ENCODE results near the gene KCNK3.
"Not testable (repeated sequence)": the region's sequence is repeated elsewhere in the genome, so short reads cannot be mapped to it uniquely, and the experiment has no call there.

KCNK3 gene

GRCh38 chr2:26692279-26692896, at the start of gene KCNK3:
Gene KCNK3 (plus strand): TSS chr2:26692722. CDS start chr2:26692876, 154 bp downstream.
- peak; percentile 65 for DNase-seq

DNA sequence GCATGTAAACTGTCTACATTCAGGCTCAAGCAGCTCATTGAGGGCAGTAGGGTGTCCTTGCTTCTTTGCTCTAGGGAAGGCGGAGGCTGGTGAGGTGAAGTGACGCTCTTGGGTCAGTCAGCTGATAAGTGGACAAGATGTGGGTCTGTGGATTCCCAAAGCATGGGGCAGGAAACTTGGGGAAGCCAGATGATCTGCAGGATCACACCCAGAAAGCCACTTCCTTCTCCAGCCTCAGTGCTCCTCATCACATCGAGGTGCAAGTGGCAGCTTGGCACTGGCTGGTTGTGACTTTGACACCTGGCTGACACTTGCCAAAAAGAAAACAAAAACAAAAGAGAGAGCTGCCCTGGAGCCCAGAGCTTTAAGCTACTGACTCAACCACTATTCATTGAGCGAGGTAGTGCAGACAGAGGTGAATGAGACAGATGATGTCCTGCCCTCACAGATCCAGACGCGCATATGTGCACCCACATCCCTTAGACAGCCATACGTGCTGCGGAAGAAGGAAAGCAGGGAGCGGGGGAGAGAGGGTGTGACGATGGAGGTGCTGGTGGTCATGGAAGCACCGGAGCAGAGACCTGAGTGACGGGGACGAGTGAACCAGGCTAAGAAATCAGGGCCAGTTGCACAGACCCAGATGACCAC, 48.2 kb upstream of the KCNK3 start:
- DNase-seq = no peak

GRCh38 chr2:26645762-26646161, 46.8 kb upstream of the KCNK3 start:
- DNase-seq = no peak

DNA sequence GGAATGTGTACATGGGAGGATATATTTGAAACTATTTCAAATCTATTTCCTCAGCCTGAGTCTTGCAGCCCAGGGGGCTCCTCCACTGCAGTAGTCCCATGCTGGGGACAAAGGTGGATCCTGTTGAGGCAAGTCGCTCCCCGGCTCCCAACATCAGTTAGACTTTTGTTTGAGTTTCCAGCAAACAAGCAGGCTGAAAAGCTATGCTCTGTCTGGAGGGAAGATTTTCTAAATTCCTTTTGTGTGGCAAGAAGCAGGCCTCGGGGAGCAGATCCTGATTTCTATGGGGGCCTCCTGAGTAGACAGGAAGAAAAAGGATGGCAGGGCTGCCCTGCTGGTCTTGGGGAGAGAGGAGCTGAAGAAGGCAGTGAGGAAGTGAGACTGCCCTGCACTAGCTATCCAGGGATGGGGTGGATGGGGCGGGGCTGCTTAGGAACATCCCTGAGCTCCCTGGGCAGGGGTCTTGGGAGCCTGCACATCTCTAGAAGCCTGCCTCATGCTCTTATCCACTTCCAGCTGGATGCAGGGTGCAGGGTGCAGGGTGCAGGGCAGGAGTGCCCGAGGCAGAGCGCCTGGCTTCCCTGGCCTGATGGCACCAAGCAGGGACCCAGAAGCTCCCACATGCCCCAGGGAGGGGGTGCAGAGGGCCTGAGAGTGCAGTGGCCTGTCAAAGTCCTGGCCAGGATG, 45.4 kb upstream of the KCNK3 start:
- no peak for DNase-seq

GRCh38 chr2:26647981-26648380, 44.5 kb upstream of the KCNK3 start:
- no peak for DNase-seq

DNA sequence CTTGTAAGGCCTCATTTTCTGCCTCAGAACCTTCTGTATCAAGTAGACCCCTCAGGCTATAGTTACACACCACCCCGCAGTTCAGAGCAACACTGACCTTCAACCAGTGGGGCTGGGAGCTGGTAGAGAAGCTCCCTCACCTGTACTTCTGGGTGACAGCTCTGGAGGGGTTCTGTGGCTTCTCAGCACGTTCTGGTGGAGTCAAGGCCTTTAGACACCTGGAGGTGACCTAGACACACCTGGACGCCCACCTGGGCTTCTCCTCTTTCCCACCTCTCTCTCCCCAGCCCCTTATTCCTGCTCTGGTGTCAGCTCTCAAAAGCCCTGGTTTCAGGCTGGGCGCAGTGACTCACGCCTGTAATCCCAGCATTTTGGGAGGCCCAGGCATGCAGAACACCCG, 44.0 kb upstream of the KCNK3 start:
- DNase-seq = no peak

GRCh38 chr2:26649322-26649721, 43.2 kb upstream of the KCNK3 start:
- DNase-seq = no peak

GRCh38 chr2:26649992-26650712, 42.4 kb upstream of the KCNK3 start:
- DNase-seq = no peak

GRCh38 chr2:26650713-26651469, 41.6 kb upstream of the KCNK3 start:
- no peak for DNase-seq

DNA sequence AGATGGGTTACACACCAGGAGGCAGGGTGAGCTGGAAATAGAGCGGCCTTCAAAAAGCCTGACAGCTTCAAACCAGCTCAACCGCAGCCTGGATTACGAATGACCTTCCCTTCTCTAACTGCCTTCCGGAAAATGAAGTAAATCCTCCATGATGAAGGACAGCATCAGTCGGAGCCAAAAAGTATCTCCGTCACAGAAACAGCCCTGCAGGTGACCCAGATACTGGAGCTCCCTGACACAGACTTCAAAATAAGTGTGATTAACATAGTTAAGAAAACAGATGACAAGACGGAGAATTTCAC, 41.1 kb upstream of the KCNK3 start:
- DNase-seq = no peak

DNA sequence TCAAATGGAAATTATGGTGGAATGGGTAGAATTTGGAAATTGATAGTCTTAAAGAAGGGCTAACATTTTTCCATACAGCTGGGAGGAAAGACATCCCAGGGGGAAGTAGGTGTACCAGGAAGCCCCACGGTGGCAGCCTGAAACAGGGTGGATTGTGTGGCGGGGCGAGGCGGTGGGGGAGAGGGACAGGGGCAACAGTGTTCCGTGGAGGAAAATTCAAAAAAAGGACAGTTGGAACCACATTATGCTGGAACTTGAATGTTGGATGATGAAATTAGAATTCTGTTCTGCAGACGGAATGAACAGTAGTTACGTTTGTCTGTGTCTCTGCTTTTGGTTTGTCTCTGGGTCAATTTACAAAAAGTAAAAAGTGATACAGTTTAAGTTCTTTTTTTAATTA, 40.7 kb upstream of the KCNK3 start:
- DNase-seq = no peak

- no peak for DNase-seq
Measured at GRCh38 chr2:26652361-26653041, 40.0 kb upstream of the KCNK3 start.

GRCh38 chr2:26653207-26654060, 39.1 kb upstream of the KCNK3 start:
- no peak for DNase-seq

DNA sequence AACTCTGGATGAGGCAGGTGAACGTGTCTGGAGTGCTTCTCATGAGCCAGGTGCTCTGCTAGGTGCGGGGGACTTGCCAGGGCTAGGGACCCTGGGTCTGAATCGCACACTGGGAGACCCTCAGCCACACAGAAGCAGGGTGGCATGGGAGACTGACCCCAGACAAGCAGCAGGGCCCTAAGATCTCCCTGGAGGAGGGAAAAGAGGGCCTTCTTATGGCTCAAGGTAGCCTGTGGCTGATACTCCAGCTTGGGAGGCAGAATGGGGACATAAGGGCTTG, 38.5 kb upstream of the KCNK3 start:
- DNase-seq = no peak

DNA sequence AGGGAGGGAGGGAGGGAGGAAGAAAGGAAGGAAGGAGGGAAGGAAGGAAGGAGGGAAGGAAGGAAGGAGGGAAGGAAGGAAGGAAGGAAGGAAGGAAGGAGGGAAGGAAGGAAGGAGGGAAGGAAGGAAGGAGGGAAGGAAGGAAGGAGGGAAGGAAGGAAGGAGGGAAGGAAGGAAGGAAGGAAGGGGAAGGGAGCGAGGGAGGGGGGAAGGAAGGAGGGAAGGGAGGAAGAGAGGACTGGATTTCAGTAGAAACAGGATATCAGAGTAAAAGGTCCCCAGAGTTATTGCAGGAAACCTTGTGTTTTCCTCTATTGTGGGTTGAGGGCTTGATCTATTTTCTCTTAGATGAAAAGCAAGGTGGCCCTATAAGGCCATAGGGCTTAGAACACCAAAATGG, 37.4 kb upstream of the KCNK3 start:
- DNase-seq = not testable (repeated sequence)

DNA sequence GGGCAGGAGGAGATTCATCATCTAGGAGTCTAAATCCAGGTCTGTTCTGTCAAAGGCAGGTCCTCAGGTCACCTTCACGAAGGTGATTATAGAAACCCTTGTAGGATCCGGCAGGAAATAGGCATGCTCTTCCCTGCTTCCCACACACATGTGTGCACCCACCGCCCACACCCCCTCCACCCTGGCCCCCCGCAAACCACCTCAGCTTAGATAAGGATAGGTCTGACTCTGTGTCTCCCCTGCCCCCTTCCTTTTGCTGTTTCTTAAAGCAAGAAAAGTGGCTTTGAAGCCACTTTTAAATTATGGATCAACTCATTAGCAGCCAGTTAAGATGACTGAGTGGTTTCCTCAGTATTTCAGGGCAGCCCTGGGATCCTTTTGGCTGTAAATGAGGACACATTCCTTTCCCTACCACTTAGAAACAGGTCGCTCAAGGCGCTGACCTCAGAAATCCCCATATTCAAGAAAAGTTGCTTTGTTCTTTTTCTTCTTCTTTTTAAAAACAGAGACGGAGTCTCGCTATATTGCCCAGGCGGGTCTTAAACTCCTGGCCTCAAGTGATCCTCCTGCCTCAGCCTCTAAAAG, 36.8 kb upstream of the KCNK3 start:
- no peak for DNase-seq

DNA sequence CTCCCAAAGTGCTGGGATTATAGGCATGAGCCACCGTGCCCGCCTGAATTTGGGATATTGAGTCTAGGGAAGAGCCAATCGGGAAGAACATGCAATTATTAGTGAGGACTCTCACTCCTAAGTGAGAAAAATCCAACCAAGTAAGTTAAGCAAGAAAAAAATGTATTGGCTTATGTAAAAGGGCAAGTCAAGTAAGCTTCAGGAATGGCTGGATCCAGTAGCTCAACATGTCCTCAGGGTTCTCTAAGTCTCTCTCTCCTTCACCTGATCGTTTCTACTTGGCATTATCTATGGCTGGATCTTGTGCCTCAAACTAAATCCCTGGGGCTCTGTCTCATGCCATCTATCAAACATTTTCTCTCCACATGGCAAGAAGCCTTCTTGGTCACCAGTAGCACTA, 35.3 kb upstream of the KCNK3 start:
- DNase-seq = no peak

DNA sequence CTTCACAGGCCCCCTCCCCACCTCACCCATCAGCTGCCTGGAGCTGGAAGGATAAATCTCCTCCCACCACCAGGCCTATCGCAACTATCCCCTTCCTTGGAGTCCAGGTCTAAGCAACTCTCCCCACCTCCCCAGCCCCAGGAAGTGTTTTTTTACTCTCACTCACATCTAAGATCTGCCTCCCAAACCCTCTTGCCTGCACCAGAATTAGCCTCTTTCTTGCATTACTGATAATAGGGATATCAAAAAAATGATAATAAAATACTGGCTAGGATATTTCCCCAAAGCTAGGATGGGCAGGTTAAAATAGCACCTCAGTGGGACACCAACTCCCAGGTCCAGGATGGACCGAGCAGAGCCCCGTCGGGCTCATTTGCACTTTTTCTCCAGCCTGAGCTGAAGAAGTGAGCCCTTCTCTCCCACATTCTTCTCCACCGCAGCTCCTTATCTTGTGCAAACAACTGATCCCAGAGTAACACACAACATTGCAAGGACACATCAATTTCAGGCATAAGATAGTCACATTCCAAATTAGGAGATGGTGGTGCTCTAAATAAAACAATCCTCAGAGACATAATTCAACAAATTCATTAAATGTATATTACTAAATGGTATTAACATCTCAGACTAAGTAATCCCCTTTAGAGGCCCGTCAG, 33.7 kb upstream of the KCNK3 start:
- no peak for DNase-seq

- no peak for DNase-seq
Measured at GRCh38 chr2:26660363-26660962, 32.1 kb upstream of the KCNK3 start.

- DNase-seq = not testable (repeated sequence)
Measured at GRCh38 chr2:26665296-26665695, 27.2 kb upstream of the KCNK3 start.

Measured in NCI-H1105 (cell line).